PFSK-1 (cell line): ENCODE measurements around the gene NMRK1.

Experiments
- FOXP2 ChIP-seq: optimal IDR thresholded peaks from 2 replicates; pipeline ENCODE3; 2011; ENCODE audit warnings: borderline replicate concordance, control low read depth, inconsistent platforms; ENCODE audit not compliant: insufficient read depth; ENCODE audit errors: extremely low read length, extremely low read depth
- POLR2AphosphoS5 ChIP-seq: IDR thresholded peaks from 2 replicates; pipeline ENCODE4 v1.6.1; 2012; ENCODE audit warnings: low read depth, mild to moderate bottlenecking, control low read depth, low read length, moderate library complexity
- SIN3A ChIP-seq: IDR thresholded peaks from 2 replicates; pipeline ENCODE4 v1.6.1; 2012; ENCODE audit warnings: mild to moderate bottlenecking, low read length, moderate library complexity, borderline replicate concordance; ENCODE audit not compliant: insufficient read depth
- TAF1 ChIP-seq: IDR thresholded peaks from 2 replicates; pipeline ENCODE4 v1.6.1; 2012; ENCODE audit warnings: low read length, control low read depth, borderline replicate concordance; ENCODE audit not compliant: insufficient read depth
- TF ChIP-seq, protein P1 (sequence below), 2 experiments: IDR thresholded peaks; 2 replicates each; pipeline versions ENCODE4 v1.6.1 to v1.8.0; 2011 to 2012; ENCODE audit warnings: low read depth in 2 of 2, low read length in 2 of 2, control low read depth in 1 of 2, inconsistent platforms in 1 of 2, mild to moderate bottlenecking in 1 of 2, moderate library complexity in 1 of 2; ENCODE audit not compliant: insufficient read depth in 1 of 2

NMRK1 gene

GRCh38 chr9:75067894-75068293 lies 20.1 kb downstream of the NMRK1 start:
- TF ChIP-seq SIN3A: no peak

GRCh38 chr9:75065510-75065909 lies 22.4 kb downstream of the NMRK1 start:
- TF ChIP-seq FOXP2 (no peak), TAF1 (no peak), SIN3A (no peak), POLR2AphosphoS5 (no peak)
- TF ChIP-seq, protein P1, sequence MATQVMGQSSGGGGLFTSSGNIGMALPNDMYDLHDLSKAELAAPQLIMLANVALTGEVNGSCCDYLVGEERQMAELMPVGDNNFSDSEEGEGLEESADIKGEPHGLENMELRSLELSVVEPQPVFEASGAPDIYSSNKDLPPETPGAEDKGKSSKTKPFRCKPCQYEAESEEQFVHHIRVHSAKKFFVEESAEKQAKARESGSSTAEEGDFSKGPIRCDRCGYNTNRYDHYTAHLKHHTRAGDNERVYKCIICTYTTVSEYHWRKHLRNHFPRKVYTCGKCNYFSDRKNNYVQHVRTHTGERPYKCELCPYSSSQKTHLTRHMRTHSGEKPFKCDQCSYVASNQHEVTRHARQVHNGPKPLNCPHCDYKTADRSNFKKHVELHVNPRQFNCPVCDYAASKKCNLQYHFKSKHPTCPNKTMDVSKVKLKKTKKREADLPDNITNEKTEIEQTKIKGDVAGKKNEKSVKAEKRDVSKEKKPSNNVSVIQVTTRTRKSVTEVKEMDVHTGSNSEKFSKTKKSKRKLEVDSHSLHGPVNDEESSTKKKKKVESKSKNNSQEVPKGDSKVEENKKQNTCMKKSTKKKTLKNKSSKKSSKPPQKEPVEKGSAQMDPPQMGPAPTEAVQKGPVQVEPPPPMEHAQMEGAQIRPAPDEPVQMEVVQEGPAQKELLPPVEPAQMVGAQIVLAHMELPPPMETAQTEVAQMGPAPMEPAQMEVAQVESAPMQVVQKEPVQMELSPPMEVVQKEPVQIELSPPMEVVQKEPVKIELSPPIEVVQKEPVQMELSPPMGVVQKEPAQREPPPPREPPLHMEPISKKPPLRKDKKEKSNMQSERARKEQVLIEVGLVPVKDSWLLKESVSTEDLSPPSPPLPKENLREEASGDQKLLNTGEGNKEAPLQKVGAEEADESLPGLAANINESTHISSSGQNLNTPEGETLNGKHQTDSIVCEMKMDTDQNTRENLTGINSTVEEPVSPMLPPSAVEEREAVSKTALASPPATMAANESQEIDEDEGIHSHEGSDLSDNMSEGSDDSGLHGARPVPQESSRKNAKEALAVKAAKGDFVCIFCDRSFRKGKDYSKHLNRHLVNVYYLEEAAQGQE (IDR thresholded peaks at IDR 0.05; ENCODE audit: insufficient read depth in 1 of 2, low read depth in 2 of 2, low read length in 2 of 2): no peak

GRCh38 chr9:75064307-75065025 lies 23.5 kb downstream of the NMRK1 start:
- TF ChIP-seq FOXP2 (no peak), SIN3A (no peak), POLR2AphosphoS5 (no peak), TAF1 (no peak)
- TF ChIP-seq, protein P1 (IDR thresholded peaks at IDR 0.05; ENCODE audit: insufficient read depth in 1 of 2, low read depth in 2 of 2, low read length in 2 of 2): no peak

DNA sequence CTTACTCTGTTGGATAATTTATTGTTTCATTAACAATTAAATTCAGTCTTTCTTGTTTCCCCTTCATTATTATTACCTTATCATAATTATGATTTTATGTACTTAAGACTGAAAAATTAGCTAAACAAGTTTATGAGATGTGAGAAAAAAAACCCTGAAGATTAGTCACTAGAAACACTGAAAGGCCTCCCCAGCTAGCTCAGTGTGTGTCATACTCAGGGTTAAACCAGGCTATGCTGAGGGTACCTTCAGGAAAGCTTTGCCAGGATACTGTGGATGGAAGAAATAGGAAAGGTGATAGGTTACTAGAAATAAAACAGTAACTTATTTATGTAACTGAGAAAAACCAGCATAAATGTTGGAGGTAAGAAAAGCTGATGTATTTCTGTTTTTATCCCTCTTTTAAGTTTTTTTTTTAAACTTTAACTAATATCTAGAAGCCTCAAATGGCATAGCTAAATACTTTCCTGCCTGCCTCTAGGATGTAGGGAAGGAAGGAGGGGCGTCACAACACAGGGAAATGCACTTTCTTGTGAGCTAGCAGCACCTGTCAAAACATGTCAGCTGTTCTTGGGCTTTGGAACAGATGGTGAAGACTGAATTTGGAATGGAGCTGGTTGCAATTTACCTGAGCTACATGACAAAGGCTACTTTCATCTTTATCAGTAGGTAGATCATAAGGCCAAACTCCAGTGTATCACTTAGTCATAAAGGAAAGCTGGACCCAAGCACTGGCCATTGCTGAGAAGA lies 24.2 kb downstream of the NMRK1 start:
- TF ChIP-seq, protein P1 (IDR thresholded peaks at IDR 0.05; ENCODE audit: insufficient read depth in 1 of 2, low read depth in 2 of 2, low read length in 2 of 2): no peak
- no peak for TF ChIP-seq TAF1

GRCh38 chr9:75061169-75061568 lies 26.8 kb downstream of the NMRK1 start:
- TF ChIP-seq FOXP2 (no peak), POLR2AphosphoS5 (no peak)

DNA sequence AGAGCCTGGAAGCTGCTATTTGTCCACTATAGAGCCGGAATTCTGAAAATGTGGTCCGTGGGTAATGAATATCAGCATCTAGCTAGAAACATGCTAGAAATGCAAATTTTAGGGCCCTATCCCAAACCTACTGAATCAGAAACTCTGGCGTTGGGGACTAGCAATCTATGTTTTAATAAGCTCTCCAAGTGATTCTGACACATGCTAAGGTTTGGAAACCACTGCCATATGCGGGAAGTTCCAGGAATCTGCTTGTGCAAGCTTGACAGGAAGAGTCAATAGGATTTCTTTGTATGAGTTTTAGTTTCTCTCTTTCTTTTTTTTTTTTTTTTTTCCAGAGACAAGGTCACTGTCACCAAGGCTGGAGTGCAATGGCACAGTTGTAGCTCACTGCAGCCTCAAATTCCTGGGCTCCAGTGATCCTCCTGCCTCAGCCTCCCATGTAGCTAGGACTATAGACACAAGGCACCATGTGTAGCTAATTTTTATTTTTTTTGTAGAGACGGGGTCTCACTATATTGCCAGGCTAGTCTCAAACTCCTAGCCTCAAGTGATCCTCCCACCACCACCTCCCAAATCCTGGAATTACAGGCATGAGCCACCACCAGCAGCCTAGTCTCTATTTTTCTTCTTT lies 33.5 kb downstream of the NMRK1 start:
- no peak for TF ChIP-seq POLR2AphosphoS5
- no peak for TF ChIP-seq SIN3A
- TF ChIP-seq TAF1: no peak
- TF ChIP-seq, protein P1 (IDR thresholded peaks at IDR 0.05; ENCODE audit: insufficient read depth in 1 of 2, low read depth in 2 of 2, low read length in 2 of 2): no peak
- no peak for TF ChIP-seq FOXP2
